HepG2 (cell line): Measurements from ENCODE around the gene TMEM217.

Source experiments
- ARID2 ChIP-seq: sonication (generic); formaldehyde crosslinking; IDR thresholded peaks from 2 replicates; pipeline ENCODE4 v1.8.1; 2022; ENCODE audit warnings: mild to moderate bottlenecking, missing genetic modification reagents, borderline replicate concordance
- CREB1 ChIP-seq, 2 experiments: fragments of 450-650 bp in 1 of 2; IDR thresholded peaks; 2 replicates each; pipeline ENCODE4 v1.6.1; 2016 to 2017; ENCODE audit warnings: control low read depth in 1 of 2, mild to moderate bottlenecking in 1 of 2, missing compliant biosample characterization in 1 of 2, missing genetic modification characterization in 1 of 2
- FOXC1 ChIP-seq: sonication (generic); formaldehyde crosslinking; IDR thresholded peaks from 2 replicates; pipeline ENCODE4 v1.8.0; 2022; ENCODE audit warnings: mild to moderate bottlenecking, missing genetic modification reagents, borderline replicate concordance
- KDM1A ChIP-seq: IDR thresholded peaks from 2 replicates; pipeline ENCODE4 v1.6.1; 2016; ENCODE audit warnings: missing compliant biosample characterization
- ZNF335 ChIP-seq: sonication (generic); formaldehyde crosslinking; IDR thresholded peaks from 2 replicates; pipeline ENCODE4 v1.4.0; 2020; ENCODE audit warnings: missing genetic modification reagents
- ZNF446 ChIP-seq: sonication (generic); formaldehyde crosslinking; IDR thresholded peaks from 2 replicates; pipeline ENCODE4 v1.5.0; 2020; ENCODE audit warnings: mild to moderate bottlenecking, missing genetic modification reagents
- TF ChIP-seq, protein P1 (sequence below): sonication (generic); formaldehyde crosslinking; IDR thresholded peaks from 2 replicates; pipeline ENCODE4 v1.5.0; 2020; ENCODE audit warnings: mild to moderate bottlenecking, missing genetic modification reagents, moderate library complexity
- TF ChIP-seq, protein P2 (sequence below): sonication (generic); formaldehyde crosslinking; IDR thresholded peaks from 2 replicates; pipeline ENCODE4 v1.4.0; 2020; ENCODE audit warnings: missing genetic modification reagents, borderline replicate concordance
- TF ChIP-seq, protein P3 (sequence below): sonication (generic); formaldehyde crosslinking; IDR thresholded peaks from 2 replicates; pipeline ENCODE4 v1.5.0; 2020; ENCODE audit warnings: missing genetic modification reagents

DNA sequence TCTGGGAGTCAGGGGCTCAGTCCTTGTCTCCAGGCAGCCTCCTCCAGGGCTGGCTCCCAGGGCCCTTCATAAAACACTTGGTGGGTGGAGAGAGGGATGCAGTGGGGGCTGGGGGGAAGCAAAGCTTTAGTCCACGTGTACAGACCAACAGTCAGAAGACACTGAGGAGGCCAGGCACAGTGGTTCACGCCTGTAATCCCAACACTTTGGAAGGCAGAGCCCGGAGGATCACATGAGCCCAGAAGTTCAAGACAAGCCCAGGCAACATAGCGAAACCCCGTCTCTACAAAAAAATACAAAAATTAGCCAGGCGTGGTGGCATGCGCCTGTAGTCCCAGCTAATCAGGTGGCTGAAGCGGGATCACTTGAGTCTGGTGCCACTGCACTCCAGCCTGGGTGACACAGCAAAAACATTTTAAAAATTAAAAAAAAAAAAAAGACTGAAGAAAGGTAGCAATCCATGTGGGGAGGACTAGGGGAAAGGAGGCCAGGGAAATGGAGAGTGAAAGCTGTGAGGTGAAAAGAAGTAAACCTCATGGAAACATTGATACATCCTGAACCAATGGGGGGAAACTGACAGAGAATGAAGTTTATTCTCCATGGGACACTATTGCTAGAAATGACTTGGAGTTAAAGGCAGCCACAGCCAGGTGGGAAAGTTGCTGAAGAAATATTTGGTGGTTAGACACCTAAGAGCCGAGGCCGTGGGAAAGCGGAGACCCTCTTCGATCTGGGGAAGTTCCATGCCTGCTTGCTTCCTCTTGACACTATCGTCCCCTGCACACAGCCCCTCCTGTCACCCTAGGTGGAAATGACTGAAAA, 52.6 kb downstream of the TMEM217 start:
- TF ChIP-seq ZNF446 (CRISPR knock-in tag), result no peak
- TF ChIP-seq, protein P1, sequence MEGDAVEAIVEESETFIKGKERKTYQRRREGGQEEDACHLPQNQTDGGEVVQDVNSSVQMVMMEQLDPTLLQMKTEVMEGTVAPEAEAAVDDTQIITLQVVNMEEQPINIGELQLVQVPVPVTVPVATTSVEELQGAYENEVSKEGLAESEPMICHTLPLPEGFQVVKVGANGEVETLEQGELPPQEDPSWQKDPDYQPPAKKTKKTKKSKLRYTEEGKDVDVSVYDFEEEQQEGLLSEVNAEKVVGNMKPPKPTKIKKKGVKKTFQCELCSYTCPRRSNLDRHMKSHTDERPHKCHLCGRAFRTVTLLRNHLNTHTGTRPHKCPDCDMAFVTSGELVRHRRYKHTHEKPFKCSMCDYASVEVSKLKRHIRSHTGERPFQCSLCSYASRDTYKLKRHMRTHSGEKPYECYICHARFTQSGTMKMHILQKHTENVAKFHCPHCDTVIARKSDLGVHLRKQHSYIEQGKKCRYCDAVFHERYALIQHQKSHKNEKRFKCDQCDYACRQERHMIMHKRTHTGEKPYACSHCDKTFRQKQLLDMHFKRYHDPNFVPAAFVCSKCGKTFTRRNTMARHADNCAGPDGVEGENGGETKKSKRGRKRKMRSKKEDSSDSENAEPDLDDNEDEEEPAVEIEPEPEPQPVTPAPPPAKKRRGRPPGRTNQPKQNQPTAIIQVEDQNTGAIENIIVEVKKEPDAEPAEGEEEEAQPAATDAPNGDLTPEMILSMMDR (CRISPR knock-in tag), result no peak
- TF ChIP-seq, protein P2, sequence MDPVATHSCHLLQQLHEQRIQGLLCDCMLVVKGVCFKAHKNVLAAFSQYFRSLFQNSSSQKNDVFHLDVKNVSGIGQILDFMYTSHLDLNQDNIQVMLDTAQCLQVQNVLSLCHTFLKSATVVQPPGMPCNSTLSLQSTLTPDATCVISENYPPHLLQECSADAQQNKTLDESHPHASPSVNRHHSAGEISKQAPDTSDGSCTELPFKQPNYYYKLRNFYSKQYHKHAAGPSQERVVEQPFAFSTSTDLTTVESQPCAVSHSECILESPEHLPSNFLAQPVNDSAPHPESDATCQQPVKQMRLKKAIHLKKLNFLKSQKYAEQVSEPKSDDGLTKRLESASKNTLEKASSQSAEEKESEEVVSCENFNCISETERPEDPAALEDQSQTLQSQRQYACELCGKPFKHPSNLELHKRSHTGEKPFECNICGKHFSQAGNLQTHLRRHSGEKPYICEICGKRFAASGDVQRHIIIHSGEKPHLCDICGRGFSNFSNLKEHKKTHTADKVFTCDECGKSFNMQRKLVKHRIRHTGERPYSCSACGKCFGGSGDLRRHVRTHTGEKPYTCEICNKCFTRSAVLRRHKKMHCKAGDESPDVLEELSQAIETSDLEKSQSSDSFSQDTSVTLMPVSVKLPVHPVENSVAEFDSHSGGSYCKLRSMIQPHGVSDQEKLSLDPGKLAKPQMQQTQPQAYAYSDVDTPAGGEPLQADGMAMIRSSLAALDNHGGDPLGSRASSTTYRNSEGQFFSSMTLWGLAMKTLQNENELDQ, result no peak
- TF ChIP-seq CREB1 (IDR thresholded peaks at IDR 0.05), result no peak
- no peak for TF ChIP-seq CREB1 (CRISPR knock-in tag; IDR thresholded peaks at IDR 0.05)
- TF ChIP-seq ARID2 (CRISPR knock-in tag), result no peak
- TF ChIP-seq ZNF335 (CRISPR knock-in tag), result no peak
- TF ChIP-seq KDM1A, result no peak
- TF ChIP-seq, protein P3, sequence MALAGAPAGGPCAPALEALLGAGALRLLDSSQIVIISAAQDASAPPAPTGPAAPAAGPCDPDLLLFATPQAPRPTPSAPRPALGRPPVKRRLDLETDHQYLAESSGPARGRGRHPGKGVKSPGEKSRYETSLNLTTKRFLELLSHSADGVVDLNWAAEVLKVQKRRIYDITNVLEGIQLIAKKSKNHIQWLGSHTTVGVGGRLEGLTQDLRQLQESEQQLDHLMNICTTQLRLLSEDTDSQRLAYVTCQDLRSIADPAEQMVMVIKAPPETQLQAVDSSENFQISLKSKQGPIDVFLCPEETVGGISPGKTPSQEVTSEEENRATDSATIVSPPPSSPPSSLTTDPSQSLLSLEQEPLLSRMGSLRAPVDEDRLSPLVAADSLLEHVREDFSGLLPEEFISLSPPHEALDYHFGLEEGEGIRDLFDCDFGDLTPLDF (CRISPR knock-in tag), result no peak
- no peak for TF ChIP-seq FOXC1 (CRISPR knock-in tag)
